Hematopoietic multipotent progenitor cell treated with erythropoietin and hydrocortisone succinate and interleukin-3 and kit ligand, for 17 days (in vitro differentiated cells): ENCODE measurements around the gene CTAGE1.
"Not testable (repeated sequence)": the region's sequence is repeated elsewhere in the genome, so short reads cannot be mapped to it uniquely, and the experiment has no call there.

ENCODE experiments used
- DNase-seq: peaks from one replicate; pipeline ENCODE4 v3.0.0-alpha.2; 2015; ENCODE audit warnings: low spot score

CTAGE1 gene

DNA sequence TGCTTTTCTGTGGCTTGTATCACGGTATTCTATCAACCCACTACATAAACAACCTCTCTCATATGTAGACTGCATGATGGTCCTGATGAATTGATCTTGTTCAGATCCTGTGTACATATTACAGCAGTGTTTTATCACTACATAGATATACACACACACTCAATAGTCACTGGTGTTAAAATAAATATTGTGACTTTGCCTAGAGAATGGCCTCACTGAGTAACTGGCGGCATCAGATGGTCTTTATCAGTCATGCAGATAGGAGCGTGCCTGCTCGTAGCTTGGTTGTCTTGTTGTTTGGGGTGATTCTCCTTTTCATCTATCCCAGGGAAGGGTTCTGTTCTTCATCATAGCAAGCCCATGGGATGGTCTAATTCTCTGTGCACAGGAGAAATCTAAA is 18.4 kb upstream of the CTAGE1 start:
- DNase-seq: no peak

GRCh38 chr18:22434973-22435608 is 17.4 kb upstream of the CTAGE1 start:
- no peak for DNase-seq

GRCh38 chr18:22433956-22434355 is 16.2 kb upstream of the CTAGE1 start:
- DNase-seq: no peak

- no peak for DNase-seq
Measured at GRCh38 chr18:22432657-22433137, 15.0 kb upstream of the CTAGE1 start.

GRCh38 chr18:22429564-22429963 is 11.8 kb upstream of the CTAGE1 start:
- no peak for DNase-seq

DNA sequence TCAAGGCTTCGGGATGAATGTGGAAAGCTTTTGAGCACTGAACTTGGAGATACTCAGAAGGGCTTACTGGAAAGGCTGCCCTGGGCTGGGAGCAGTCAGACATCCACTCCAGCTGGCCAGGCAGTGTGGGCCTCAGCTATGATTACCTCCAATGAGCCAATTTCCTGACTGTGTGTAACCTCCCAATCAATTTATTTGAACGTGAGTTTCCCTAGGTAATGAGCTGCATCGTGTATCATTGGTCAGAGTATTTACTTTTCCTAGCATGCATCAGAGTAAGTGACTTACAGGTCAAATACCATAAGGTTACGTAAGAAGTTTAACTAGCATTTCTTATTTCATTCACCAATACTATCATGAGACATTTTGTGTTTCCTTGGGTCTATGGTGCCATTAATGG is 11.0 kb upstream of the CTAGE1 start:
- DNase-seq: no peak

DNA sequence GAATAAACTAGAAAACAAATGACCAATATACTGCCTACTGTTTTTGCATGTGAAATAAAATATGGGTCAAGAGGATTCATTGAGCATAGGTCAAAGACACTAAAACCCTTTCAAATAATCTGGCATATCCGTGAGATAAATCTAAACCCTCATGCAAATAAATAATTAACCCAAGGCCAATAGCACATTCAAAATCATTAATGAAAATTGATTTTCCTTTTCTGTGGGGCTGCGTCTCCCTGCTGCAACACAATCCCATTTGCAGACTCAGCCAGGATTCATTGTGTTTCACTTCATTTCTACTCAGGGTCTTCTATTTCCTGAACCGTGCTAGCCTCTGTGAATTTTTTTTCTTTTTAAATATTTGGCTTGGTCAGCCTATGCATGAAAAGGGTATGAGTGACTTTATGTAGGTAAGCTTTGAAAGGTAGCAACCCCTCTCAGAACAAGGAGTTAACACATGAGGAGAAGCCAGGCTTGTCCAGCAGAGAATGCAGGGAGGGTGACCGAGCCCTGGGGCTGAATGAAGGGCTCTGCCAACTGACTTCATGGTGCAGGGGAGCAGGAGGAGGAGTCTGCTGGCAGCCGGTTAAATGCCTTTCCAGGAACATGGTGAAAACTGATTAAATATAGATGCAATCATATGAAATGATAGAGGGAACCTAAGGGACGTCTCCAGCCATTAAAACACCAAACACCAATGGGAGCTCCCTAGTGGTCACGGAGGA is 10.3 kb upstream of the CTAGE1 start:
- no peak for DNase-seq

DNA sequence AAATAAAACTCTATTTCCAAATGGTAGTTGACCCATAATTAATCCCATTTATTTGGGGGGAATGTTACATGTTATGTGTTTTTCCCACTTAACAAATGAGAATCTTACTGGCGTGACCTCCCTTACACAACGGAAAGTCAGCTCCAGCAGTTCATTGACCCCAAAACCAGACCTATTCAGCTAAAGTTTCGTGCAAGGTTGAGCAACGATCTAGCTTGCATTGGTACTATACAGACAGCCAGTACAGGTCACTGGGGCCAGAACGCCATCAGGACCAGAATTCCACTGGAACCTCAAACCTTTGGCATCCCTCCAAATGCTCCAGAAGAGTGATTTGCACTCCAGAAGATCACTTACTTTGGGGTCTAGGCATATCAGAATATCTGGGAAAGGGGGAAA is 6.8 kb upstream of the CTAGE1 start:
- no peak for DNase-seq

- DNase-seq: no peak
Measured at GRCh38 chr18:22423878-22424564, 6.3 kb upstream of the CTAGE1 start.

DNA sequence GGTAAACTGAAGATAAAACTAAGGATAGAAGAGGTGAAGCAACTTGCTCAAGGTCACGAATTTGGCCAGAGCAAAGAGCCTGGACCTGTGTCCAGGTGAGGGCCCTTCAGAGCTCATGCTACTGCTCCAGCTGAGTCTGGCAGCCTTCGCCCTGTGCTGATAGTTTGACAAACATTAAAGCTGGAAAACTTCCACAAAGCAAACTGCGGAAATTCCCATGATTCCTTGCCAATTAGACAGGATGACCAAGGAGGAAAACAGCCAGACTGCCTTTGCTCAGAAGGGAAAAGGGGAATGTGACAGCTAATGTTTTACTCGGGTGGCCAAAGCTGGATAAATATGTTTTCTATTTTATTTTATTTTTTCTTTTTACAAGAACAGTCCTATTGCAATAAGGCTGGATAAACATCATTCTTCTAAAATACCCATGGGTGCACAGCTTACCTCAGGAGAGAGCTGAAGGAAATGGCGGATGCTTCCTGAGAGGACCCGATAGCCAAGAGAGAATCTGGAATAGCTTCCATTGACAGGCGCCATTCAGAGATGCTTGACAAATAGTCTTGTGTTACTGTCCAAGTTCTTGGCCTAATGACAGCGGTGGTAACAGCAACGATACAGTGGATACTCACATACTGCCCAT is 5.3 kb upstream of the CTAGE1 start:
- DNase-seq: no peak

GRCh38 chr18:22420652-22421051 is 2.9 kb upstream of the CTAGE1 start:
- DNase-seq: no peak

- no peak for DNase-seq
Measured at GRCh38 chr18:22412176-22412911, 5.4 kb downstream of the CTAGE1 start.

- no peak for DNase-seq
Measured at GRCh38 chr18:22411446-22411845, 6.3 kb downstream of the CTAGE1 start.

GRCh38 chr18:22410126-22410525 is 7.6 kb downstream of the CTAGE1 start:
- no peak for DNase-seq

DNA sequence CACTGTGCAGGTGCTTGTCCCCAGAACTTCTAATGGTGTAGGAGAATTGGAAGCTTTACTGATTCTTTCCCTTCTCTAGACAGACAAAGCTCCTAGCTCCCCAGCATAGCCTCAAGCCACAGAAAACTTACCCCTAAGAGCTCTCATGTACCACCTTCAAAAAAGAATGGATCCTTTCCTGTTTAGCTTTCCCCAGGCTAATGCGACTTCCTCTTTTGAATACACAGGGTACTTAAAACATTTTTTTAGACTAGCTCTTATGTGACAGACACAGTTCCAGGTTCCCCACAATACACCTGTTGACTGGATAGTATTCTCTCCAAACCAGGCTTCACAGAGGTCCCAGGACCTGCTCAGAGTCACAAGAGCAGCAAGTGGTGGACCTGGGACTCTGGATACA is 8.3 kb downstream of the CTAGE1 start:
- DNase-seq: no peak

DNA sequence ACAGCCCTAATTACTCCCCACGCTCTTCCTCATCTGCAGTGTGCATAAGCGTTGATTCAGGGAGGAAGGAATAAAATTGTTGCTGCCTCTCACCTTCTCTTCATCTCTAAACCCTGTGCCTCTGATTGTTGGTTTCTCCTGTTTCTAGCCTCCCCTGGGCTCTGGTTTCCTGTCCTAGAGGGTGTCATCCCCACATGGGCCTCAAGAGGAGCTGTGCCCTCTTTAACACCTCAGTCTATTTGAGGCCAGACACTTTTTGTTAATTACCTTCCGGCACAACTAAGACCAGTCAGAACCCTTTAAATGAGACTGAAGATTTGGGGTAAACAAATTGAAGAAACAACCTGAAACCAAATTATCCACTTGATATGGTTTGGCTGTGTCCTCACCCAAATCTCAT is 9.7 kb downstream of the CTAGE1 start:
- no peak for DNase-seq

DNA sequence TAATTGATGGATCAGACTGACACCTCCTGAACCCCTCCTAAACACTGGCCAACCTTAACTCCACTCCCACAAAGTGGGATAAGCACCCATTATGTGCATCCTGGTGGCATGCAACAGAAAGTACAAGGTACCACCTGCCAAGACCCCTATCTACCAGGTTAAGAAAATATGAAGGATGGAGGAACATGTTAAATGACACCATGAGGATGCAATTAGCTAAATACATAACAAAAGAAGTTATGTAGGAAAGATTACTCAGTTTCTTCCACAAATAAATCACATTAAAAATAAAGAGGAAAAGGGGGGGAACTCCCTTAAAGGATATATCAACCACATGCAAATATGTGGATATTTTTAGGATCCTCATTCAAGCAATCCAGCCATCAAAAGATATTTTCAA is 12.6 kb downstream of the CTAGE1 start:
- no peak for DNase-seq

- no peak for DNase-seq
Measured at GRCh38 chr18:22403950-22404349, 13.8 kb downstream of the CTAGE1 start.

DNA sequence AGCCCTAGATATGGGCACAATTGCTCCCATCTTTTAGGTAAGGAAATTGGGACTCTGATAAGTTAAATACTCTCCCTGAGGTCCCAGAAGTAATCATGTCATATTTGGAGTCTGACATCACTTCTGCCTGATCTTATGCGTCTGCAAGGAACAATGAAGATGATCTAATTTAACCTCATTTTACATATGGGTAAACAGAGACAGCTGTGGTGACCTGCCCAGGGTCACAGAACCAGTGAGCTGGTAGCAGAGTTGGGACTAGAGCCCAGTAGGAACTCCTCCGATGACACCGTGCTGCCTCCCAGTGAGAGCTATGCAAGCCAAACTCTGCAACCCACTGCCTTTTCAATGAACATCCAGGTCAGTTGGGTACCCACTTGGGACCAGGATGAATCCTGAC is 17.8 kb downstream of the CTAGE1 start:
- DNase-seq: no peak

DNA sequence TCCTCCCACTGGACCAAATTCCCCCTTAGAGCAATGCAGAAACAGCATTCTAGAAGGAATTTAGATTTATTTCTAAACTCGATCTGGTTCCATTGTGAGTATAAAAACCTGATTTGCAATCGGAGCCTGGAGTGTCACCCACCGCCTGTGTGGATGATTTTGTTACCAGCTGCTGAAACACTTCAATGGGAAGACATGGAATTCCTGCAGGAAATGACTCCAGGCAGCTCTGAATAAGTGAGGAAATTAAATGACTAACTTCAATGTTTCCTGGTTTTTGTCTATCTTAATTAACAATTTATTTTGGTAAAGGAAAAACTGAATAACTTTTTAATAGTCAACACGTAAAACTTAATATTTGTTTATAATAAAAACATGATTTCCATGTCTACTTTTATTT is 19.3 kb downstream of the CTAGE1 start:
- no peak for DNase-seq

- no peak for DNase-seq
Measured at GRCh38 chr18:22394428-22394827, 23.3 kb downstream of the CTAGE1 start.

DNA sequence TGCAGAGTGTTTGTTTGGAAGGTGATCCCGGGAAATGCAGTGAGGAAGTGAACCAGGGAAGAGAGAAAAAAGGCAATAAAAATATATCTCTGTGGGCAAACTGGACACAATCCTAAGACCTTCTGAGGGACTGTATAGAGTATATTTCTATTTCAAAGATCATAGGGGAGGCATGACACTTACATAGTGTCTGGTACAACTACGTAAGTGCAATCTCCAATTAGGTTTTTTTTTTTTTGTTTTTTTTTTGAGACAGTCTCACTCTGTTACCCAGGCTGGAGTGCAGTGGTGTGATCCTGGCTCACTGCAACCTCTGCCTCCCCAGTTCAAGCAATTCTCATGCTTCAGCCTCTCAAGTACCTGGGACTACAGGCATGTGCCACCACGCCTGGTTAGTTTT is 24.6 kb downstream of the CTAGE1 start:
- DNase-seq: not testable (repeated sequence)
